ENCODE measurements around the gene SMIM44.

The SMIM44 gene

GRCh38 chr19:3491396-3492119, 8.3 kb upstream of the SMIM44 start:
- TF ChIP-seq, protein P1, sequence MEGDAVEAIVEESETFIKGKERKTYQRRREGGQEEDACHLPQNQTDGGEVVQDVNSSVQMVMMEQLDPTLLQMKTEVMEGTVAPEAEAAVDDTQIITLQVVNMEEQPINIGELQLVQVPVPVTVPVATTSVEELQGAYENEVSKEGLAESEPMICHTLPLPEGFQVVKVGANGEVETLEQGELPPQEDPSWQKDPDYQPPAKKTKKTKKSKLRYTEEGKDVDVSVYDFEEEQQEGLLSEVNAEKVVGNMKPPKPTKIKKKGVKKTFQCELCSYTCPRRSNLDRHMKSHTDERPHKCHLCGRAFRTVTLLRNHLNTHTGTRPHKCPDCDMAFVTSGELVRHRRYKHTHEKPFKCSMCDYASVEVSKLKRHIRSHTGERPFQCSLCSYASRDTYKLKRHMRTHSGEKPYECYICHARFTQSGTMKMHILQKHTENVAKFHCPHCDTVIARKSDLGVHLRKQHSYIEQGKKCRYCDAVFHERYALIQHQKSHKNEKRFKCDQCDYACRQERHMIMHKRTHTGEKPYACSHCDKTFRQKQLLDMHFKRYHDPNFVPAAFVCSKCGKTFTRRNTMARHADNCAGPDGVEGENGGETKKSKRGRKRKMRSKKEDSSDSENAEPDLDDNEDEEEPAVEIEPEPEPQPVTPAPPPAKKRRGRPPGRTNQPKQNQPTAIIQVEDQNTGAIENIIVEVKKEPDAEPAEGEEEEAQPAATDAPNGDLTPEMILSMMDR (IDR thresholded peaks at IDR 0.05; ENCODE audit: control extremely low read depth, extremely low read depth, low read depth, missing control alignments) = no peak
- CTCF ChIA-PET = interaction anchor here (0.9 to 1.6 kb wide), 5 partner anchors 19 to 188 kb away, joined by 3 to 9 read pairs (median 4); no protein-coding TSS in a partner anchor
- no peak for DNase-seq (ENCODE audit: extremely low spot score)
- POLR2A ChIA-PET = interaction anchor here (0.5 kb wide), 1 partner anchor 44 kb away, joined by 4 read pairs; no protein-coding TSS in a partner anchor

GRCh38 chr19:3482507-3483225, 575 bp downstream of the SMIM44 start:
- DNase-seq (ENCODE audit: extremely low spot score) = no peak
- TF ChIP-seq, protein P1 (IDR thresholded peaks at IDR 0.05; ENCODE audit: control extremely low read depth, extremely low read depth, low read depth, missing control alignments) = no peak
- ChIA-PET CTCF (interaction anchor here (0.6 to 6.1 kb wide), 5 partner anchors 9 to 177 kb away, joined by 3 to 46 read pairs (median 28); no protein-coding TSS in a partner anchor), POLR2A (no interaction called here)

DNA sequence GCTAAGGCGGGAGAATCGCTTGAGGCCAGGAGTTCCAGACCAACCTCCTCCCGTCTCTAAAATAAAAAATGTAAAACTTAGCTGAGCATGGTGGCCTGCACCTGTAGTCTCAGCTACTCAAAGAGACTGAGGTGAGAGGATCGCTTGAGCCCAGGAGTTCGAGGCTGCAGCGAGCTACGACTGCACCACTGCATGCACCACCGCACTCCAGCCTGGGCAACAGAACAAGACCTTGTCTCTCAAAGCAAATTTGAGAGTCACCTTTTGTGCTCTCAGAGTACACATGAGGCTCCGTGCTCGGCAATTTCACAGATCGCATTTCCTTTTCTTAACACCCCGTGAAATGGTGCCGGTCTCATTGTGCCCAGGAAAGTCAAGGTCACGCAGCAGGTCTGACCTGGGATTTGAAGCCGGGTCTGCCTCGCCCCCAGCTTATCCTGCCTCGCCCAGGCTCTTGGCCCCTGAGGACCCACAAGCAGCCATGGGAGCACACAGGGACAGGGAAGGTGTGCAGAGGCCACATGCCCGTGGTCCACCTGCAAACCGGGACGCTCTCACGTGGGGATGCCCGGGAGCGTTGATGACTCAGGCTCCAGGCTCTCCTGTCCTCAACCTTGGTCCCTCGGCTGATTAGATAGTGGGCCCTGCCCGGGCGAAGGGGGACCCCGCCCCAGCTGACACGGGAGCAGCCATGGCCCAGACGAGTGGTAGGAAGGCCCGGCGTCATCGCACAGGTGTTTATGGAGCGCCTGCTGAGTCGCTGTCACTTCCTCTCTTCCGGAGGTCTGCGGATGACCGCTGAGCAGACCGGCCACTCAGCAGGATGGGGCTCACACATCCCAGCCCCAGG, 1.8 kb downstream of the SMIM44 start:
- ChIA-PET POLR2A (no interaction called here), CTCF (interaction anchor here (1.4 to 6.1 kb wide), 3 partner anchors 8 to 176 kb away, joined by 4 to 46 read pairs (median 28); no protein-coding TSS in a partner anchor)
- no peak for DNase-seq (ENCODE audit: extremely low spot score)
- TF ChIP-seq, protein P1 (IDR thresholded peaks at IDR 0.05; ENCODE audit: control extremely low read depth, extremely low read depth, low read depth, missing control alignments) = no peak

DNA sequence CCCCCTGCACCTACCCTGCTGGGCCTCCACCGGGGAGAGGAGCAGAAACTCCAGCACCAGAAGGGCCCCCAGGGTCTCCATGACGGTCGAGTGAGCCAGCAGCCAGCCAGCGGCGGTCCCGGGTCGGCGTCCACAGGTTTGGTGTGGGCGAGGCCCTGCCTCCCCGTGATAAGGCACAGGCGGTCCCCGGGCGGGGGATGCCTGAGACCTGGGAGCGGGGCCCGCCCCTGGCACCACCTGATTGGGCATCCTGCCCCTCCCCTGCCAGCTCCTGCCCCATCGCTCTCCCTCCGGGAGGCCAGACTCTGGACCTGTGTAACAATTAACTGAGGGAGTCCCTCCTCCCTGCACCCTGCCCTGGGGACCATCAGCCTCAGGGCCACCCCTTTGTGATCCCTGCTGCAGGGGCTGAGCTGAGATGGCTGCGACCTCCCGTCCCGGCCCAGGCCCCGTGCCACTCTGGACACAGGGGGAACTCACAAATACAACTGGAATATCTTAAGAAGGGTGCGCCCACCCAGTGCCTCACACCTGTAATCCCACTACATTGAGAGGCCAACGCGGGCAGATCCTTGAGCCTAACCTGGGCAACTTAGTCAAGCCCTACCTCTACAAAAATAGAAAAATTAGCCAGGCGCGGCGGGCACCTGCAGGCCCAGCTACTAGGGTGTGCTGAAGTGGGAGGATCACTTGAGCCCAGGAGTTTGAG, 2.7 kb downstream of the SMIM44 start, which contains the start of gene SMIM24:
TSS of gene SMIM24 (minus strand) at position 143 of the 709 bp plus-strand sequence. CDS start at position 81, 62 bp downstream.
- CTCF ChIA-PET = interaction anchor here (1.4 to 6.1 kb wide), 3 partner anchors 51 to 176 kb away, joined by 4 to 46 read pairs (median 10); no protein-coding TSS in a partner anchor
- POLR2A ChIA-PET = no interaction called here
- TF ChIP-seq, protein P1 (IDR thresholded peaks at IDR 0.05; ENCODE audit: control extremely low read depth, extremely low read depth, low read depth, missing control alignments) = no peak
- DNase-seq (ENCODE audit: extremely low spot score) = no peak

- DNase-seq (ENCODE audit: extremely low spot score) = no peak
- ChIA-PET CTCF (interaction anchor here (0.8 to 1.8 kb wide), 4 partner anchors 9 to 175 kb away, joined by 3 to 10 read pairs (median 4); no protein-coding TSS in a partner anchor), POLR2A (no interaction called here)
- TF ChIP-seq, protein P1 (IDR thresholded peaks at IDR 0.05; ENCODE audit: control extremely low read depth, extremely low read depth, low read depth, missing control alignments) = no peak
Measured at GRCh38 chr19:3479834-3480215, 3.4 kb downstream of the SMIM44 start.

Measured in GM10248 (cell line).